Sigmoid colon (tissue), 7 donors: ENCODE results near the gene ADD3. TPM values are rescaled to one million over a fixed set of nuclear protein-coding genes. Genes with fewer than 3 reads are reported as not detected.

ENCODE experiments used
- DNase-seq: peaks from one replicate; pipeline ENCODE4 v3.0.0-alpha.2; 2019
- H3K27ac ChIP-seq, 4 donors: fragments of 200-600 bp; sonication (generic); one replicate each; pipeline ENCODE4 v1.5.1; 2016 to 2019; ENCODE audit warnings: mild to moderate bottlenecking in 1 of 4
- H3K27me3 ChIP-seq, 3 donors: fragments of 200-600 bp; sonication (generic); one replicate each; pipeline ENCODE4 v1.5.1; 2019; ENCODE audit warnings: mild to moderate bottlenecking in 1 of 3
- H3K36me3 ChIP-seq, 4 donors: fragments of 200-600 bp; sonication (generic); one replicate each; pipeline ENCODE4 v1.5.1; 2016 to 2019
- H3K4me1 ChIP-seq, 4 donors: fragments of 200-600 bp; sonication (generic); one replicate each; pipeline ENCODE4 v1.5.1; 2017 to 2019
- H3K4me3 ChIP-seq, 4 donors: fragments of 200-600 bp; sonication (generic); one replicate each; pipeline ENCODE4 v1.5.1; 2017 to 2019; ENCODE audit warnings: mild to moderate bottlenecking in 2 of 4, moderate library complexity in 1 of 4
- H3K9me3 ChIP-seq, 4 donors: fragments of 200-600 bp in 3 of 4; sonication (generic) in 3 of 4; one replicate each; pipeline versions ENCODE4 v1.5.1 to v1.6.1; 2013 to 2019
- EP300 ChIP-seq, 4 donors: sonication (generic); formaldehyde crosslinking; IDR thresholded peaks; one replicate each; pipeline ENCODE4 v1.6.1; 2017; ENCODE audit warnings: antibody characterized with exemption in 4 of 4
- POLR2A ChIP-seq, 2 donors: fragments of 450-650 bp; IDR thresholded peaks; one replicate each; pipeline ENCODE4 v1.6.1; 2016; ENCODE audit warnings: antibody characterized with exemption in 2 of 2, mild to moderate bottlenecking in 2 of 2, moderate library complexity in 2 of 2
- POLR2AphosphoS5 ChIP-seq, 4 donors: sonication (generic); formaldehyde crosslinking; IDR thresholded peaks; one replicate each; pipeline ENCODE4 v1.6.1; 2017; ENCODE audit warnings: antibody characterized with exemption in 4 of 4
- WGBS, 2 donors: extraction: QIAGEN DNeasy Blood & Tissue Kit; methylation state at CpG; one replicate each; pipeline ENCODE4 v1.1.7; 2013; 5-methylcytosine and 5-hydroxymethylcytosine counted together
- intact Hi-C: fragments of 100-400 bp; cut with DNase I; formaldehyde crosslinking; loops from one replicate; pipeline ENCODE4 v1.15.1; 2023
- polyA plus RNA-seq, 3 donors: library from polyadenylated mRNA; stranded (reverse); fragments of 200-250 nt; gene quantifications; one replicate each; pipeline ENCODE4 v1.2.3, GENCODE V29; 2013
- small RNA-seq, 3 donors: library from RNA; depleted of rRNA; stranded (forward); fragments of <200 nt; gene quantifications; one replicate each; pipeline ENCODE3, GENCODE V24; 2016
- total RNA-seq, 4 donors: library from RNA; depleted of rRNA; stranded (reverse); fragments of >200 nt; gene quantifications; one replicate each; pipeline ENCODE4 v1.1.0, GENCODE V29; 2016
- TF ChIP-seq, protein P1 (sequence below), 4 experiments: fragments of 450-650 bp in 3 of 4; fragments of 200-600 bp in 1 of 4; IDR thresholded peaks; one replicate each; pipeline ENCODE4 v1.5.1; 2016 to 2019; ENCODE audit warnings: antibody characterized with exemption in 4 of 4, mild to moderate bottlenecking in 3 of 4, moderate library complexity in 2 of 4
- donor health status: healthy with polysubstance abuse.
- donor health status: Bipolar disorder and iron deficiency.
- donor health status: healthy.

Gene ADD3
- total and polyA plus RNA-seq, 7 donors = 29.6 to 145 (median 91.2) TPM

DNA sequence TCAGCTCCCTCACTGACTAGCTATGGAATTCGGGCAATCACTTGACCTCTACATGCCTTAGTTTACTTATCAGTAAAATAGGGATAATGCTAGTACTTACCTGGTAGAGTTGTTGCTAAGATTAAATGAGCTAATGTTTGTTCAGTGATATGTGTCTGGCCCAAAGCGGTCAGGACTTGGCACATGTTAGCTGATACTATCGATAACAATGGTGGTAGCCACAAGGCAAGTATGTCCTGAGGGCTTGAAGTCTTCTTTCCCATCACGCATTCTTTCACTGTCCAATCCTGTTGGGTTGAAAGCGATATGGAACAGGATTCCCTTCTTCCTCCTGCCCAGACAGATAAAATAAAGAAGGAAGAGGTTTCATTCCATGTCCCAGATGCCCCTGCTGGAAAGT lies 174.1 kb downstream of the ADD3 start:
- WGBS, 2 donors = 94 to 96% methylated on average over 5 of the region's 5 CpGs
- Histone ChIP-seq H3K27me3 (no peaks in the 10 kb centered on the region), H3K9me3 (no peaks in the 10 kb centered on the region), H3K27ac (no peak overlapping the region), H3K4me1 (no peaks in the 10 kb centered on the region), H3K4me3 (no peak overlapping the region), H3K36me3 (no peaks in the 10 kb centered on the region)
- TF ChIP-seq EP300 (IDR thresholded peaks at IDR 0.05) (no peak), POLR2A (IDR thresholded peaks at IDR 0.05) (no peak), POLR2AphosphoS5 (IDR thresholded peaks at IDR 0.05) (no peak)
- TF ChIP-seq, protein P1, sequence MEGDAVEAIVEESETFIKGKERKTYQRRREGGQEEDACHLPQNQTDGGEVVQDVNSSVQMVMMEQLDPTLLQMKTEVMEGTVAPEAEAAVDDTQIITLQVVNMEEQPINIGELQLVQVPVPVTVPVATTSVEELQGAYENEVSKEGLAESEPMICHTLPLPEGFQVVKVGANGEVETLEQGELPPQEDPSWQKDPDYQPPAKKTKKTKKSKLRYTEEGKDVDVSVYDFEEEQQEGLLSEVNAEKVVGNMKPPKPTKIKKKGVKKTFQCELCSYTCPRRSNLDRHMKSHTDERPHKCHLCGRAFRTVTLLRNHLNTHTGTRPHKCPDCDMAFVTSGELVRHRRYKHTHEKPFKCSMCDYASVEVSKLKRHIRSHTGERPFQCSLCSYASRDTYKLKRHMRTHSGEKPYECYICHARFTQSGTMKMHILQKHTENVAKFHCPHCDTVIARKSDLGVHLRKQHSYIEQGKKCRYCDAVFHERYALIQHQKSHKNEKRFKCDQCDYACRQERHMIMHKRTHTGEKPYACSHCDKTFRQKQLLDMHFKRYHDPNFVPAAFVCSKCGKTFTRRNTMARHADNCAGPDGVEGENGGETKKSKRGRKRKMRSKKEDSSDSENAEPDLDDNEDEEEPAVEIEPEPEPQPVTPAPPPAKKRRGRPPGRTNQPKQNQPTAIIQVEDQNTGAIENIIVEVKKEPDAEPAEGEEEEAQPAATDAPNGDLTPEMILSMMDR (IDR thresholded peaks at IDR 0.05) = no peak
- intact Hi-C loops = no loop called here
- DNase-seq = no peak

DNA sequence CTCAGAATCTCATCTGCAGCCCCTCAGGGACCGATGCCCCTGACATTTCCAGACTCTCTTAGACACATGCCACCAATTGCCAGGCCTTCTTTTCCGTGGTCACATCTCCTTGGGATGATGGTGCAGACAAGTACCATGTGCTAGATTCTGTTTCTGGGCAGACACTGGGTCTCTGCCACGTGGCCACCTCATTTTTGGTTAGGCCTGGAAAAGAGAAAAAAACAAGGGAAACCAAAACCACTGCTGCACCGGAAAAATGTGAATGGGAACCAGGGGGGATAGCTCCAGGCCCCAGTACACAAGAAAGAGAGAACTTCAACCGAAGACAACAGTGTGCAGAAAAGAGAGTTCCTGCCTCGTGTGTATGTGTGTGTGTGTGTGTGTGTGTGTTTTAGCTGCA lies 176.6 kb downstream of the ADD3 start:
- intact Hi-C loops = no loop called here
- Histone ChIP-seq H3K27ac (no peak overlapping the region), H3K36me3 (no peaks in the 10 kb centered on the region), H3K27me3 (no peaks in the 10 kb centered on the region), H3K4me3 (no peak overlapping the region), H3K9me3 (no peaks in the 10 kb centered on the region), H3K4me1 (no peaks in the 10 kb centered on the region)
- DNase-seq = no peak
- TF ChIP-seq POLR2AphosphoS5 (IDR thresholded peaks at IDR 0.05) = no peak
- no peak for TF ChIP-seq POLR2A (IDR thresholded peaks at IDR 0.05)
- TF ChIP-seq EP300 (IDR thresholded peaks at IDR 0.05) = no peak
- TF ChIP-seq, protein P1 (IDR thresholded peaks at IDR 0.05) = no peak
- 65 to 83% methylated on average over 6 of the region's 6 CpGs for WGBS, 2 donors

Small RNA genes lying within 50 kb of the gene (small RNA-seq; reads per million reads assigned to genes)
- gene SNRPGP12 = 0 reads per million in 3 donors

Other genes starting within 250 kb of the ADD3 start
- gene XPNPEP1, start 84.5 kb upstream of the ADD3 start, total RNA-seq = 10 to 100 TPM; 53.5 to 59.1 (median 56.5) TPM
- 10 to 100 TPM; 37.5 to 55.6 (median 42.6) TPM for gene XPNPEP1, start 84.5 kb upstream of the ADD3 start, polyA plus RNA-seq
- 100 to 1,000 TPM in 3 of 4 donors, 10 to 100 TPM in 1; 92.0 to 148 (median 107) TPM for gene MXI1, start 199.6 kb downstream of the ADD3 start, total RNA-seq
- gene MXI1, start 199.6 kb downstream of the ADD3 start, polyA plus RNA-seq = 10 to 100 TPM; 52.2 to 84.7 (median 84.2) TPM